Measurements from ENCODE around the gene CCDC154.

CCDC154 gene

DNA sequence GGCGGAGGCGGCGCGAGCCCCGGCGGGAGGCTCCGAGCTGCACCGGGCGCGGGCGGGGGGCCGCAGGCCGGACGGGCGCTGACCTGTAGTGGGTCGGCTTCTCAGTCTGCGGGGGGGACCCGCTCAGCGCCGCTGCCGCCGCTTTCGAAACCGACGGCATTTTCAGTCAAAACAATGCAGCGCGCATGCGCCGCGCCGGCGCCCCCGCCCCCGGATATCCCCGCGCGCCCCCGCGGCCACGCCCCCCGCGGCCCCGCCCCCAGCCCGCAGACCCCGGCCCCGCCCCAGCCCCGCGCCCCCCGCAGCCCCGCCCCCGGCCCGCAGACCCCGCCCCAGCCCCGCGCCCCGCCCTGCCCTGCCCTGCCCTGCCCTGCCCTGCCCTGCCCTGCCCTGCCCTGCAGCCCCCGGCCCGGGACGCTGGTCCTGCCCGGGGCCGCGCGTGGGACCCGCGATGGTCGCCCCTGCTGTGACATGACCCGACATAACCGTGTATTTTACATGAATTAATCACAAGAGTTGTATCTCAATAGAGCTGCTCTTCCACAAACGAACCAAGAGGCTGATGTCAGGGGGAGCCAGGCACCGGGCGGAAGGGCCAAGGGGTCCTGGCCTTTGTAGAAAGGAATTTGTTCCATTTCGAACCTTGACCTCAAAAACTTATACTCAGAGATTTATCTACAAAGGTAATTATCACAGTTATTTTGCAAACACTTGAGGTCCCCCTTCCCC, 29.7 kb downstream of the CCDC154 start, which contains the start of gene UNKL:
UNKL (minus strand) TSS at position 173 of the 729 bp plus-strand sequence; CDS start at position 160, 13 bp downstream.
- DNase-seq (ENCODE audit: low read depth): no peak

GRCh38 chr16:1413684-1414531, 30.4 kb downstream of the CCDC154 start:
- no peak for DNase-seq (ENCODE audit: low read depth)

GRCh38 chr16:1412847-1413246, 31.5 kb downstream of the CCDC154 start:
- no peak for DNase-seq (ENCODE audit: low read depth)

DNA sequence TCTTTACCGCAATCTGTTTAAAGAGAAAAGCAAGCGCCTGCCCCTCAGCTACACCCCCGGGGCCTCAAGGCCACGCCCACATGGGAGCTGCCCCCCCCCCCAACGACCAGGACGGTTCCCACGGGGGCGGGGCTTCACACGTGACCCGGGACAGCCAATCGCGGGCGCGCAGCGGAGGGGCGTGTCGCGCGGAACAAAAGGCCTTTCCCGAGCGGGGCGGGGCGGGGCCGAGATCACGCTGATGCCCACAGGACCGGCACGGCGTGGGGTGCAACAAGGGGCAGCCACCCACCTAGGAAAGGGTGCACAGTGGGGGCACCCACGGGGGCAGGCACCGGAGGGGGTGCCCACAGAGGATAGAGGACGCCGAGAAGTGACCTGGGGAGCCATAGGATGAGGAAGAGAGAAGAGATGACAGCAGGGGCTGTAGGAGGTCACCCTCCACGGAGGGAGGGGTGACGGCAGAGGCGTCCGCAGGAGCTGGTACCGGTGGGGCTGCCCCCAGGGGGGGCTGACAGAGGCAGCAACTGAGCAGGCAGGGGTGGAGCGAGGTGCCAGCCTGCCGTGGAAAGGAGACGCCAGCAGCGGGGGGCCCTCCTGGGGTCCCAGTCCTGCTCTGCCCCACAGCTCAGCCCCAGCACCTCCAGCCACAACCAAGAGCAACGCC, 36.1 kb downstream of the CCDC154 start:
- DNase-seq (ENCODE audit: low read depth): peak; percentile 73

- DNase-seq (ENCODE audit: low read depth): peak; percentile 18
These were observed 36.6 kb downstream of the CCDC154 start for GRCh38 chr16:1407753-1408152.

- DNase-seq (ENCODE audit: low read depth): no peak
These were observed 40.6 kb downstream of the CCDC154 start for GRCh38 chr16:1403733-1404132.

GRCh38 chr16:1403036-1403435, 41.3 kb downstream of the CCDC154 start:
- no peak for DNase-seq (ENCODE audit: low read depth)

DNA sequence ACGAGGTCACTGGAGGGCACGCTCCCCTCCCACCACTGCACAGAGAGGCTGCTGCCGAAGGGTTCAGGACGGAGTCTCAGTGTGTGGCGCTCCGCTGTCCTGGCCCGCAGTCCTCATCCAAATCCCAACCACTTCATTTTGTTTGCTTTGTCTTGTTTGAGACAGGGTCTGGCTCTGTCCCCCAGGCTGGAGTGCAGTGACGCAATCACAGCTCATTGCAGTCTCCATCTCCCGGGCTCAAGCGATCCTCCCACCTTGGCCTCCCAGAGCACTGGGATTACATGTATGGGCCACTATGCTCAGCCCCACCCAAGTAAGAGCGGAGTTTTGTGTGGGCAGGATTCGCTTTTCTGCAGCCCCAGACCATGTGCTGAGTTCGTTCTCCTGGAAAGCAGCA, 42.6 kb downstream of the CCDC154 start:
- DNase-seq (ENCODE audit: low read depth): no peak

DNA sequence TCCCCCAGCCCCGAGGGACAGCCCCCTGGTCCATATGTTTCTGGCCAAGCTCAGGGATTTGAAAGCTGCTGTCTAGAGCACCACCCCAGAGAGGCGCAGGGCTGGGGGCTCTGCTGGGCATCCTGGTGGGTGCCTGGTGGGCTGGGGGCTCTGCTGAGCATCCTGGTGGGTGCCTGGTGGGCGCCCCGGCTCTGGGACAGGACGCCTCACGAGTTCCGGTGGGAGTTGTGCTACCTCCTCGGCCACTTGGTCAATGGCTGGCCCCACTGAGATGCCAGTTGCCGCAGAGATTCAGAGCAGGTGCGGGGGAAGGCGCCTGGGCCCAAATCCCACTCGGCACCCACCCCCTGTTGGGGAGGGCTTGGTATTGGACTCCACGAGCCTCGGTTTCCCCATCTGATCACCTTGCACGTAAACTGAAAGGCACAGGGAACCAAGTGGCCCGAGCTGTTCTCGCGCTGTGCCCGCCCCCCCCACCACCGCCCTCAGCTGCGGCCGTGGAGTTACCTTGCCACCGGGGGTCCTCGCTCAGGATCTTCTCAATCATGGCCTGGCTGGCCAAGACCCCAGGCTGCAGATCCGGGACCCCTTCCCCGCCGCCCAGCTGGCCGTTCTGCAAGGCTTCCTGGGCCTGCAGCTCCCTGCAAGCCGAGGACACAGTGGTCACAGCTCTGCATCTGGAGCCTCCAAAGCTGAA, 43.1 kb downstream of the CCDC154 start:
- no peak for DNase-seq (ENCODE audit: low read depth)

DNA sequence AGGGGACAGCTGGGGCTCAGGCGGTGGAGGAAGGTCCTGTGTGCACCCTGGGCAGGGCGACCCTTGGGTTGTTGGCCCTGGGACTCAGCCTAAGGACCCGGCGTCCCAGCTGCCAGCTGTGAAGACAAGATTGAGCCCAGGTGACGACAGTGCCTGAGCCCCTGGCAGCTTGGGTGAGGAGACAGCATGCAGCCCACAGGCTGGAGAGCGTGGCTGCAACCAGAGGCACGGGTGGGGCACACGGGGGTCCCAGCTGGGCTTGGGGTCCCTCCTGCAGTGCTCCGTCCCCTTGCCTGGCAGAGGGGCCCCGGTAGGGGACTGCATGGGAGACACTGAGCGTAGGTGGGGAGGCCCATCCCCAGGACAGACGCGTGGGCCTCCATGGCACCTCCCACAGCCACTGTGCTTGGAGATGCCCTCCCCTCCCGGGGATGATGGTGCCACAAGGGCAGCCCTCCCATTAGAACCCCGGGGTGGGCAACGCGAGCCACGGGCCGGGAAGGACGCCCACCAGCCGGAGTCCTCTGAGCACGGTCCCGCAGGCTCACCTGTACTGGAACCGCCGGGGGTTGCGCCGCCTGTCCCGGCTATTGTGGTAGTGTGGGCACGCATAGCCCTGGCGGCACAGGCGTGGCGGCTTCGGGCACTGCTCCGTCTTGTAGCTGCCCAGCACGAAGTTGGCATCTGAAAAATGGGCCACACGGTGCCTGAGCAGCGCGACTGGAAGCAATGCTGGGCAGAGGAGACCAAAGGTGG, 45.4 kb downstream of the CCDC154 start:
- DNase-seq (ENCODE audit: low read depth): no peak

DNA sequence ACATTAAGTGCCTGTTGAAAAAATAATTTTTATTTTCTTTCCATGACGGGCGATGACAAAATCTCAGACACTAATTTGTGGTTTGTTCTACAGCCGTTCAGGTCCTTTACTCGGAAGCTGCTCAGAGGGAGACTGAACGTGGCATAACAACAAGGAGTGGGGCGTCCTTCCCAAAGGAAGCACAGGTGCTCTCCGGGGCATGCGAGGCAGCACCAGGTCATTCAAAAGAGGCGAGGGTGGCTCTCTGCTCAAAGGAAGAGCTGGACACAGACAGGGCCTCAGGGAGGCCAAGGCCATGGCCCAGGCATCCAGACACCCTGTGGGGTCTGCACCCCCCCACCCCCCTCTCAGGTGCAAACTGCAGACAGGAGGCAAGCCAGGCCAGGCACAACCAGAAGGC, 46.0 kb downstream of the CCDC154 start:
- DNase-seq (ENCODE audit: low read depth): no peak

DNA sequence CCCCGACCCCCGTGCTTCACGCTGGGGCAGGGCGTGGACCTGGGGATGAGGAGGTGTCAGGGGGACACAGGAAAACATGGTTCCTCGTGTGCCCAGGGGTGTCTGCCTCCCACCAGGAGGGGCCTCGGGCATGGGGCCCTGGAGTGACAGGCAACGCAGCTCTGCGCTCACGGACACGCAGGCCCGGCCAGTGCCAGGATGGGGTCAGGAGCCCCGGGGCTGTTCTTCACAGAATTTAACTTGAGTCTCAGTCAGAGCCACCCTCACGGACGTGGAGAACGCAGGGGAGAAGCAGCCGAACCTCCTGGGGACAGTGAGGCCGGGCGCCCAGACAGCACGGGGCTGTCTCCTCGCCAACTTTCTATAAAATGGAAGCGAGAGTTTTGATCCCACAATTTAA, 46.6 kb downstream of the CCDC154 start:
- no peak for DNase-seq (ENCODE audit: low read depth)

DNA sequence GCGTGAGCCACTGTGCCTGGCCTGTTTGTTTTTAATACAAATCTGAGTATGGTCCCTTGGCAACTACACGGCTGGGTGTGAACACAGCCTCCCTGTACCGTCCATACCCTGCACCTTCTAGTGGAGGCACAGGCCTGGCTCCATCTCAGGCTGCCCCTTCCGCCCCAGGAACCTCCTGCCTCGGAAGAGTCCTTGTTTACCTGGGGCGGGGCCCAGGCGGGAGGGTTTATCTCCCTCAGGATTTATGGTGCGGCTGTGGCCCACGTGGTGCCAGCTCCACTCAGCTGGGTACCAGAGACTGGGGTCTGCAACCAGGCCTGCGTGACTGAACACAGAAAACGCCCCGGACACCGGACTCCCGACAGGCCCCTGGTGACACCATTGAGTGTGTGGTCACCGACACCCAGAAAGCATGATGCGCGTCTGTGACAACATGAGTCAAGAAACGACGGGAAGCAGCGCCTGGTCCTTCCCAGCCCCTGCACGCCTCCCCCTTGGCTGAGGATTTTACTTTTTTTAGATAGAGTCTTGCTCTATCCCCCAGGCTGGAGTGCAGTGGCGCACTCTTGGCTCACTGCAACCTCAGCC, 48.8 kb downstream of the CCDC154 start:
- DNase-seq (ENCODE audit: low read depth): no peak

DNA sequence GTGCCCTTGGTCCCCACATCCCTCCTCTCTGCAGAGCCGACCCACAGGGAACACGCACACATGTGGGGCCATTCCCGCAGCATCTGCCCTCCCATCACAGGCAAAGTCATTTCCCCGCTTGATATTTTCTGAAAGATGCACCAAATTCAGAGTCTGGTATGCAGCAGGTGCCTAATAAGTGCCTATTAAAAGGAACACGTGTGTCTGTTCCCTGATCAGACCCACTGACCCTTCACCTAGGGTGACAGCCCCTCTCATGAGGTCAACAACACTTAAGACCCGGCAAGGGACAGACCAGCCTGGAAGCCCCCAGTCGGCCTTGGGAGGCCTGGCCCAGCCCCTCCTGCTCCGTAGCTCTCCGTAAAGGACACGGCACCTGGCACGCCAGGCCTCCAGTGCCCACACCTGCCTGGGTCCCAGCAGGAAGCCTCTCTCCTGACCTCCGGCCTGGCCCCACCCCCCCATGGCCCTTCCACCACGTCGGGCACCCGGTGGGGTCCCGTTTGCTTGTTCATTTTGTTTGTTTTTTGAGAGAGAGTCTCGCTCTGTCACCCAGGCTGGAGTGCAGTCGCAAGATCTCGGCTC, 49.9 kb downstream of the CCDC154 start:
- no peak for DNase-seq (ENCODE audit: low read depth)

GRCh38 chr16:1393613-1394176, 50.7 kb downstream of the CCDC154 start:
- no peak for DNase-seq (ENCODE audit: low read depth)

DNA sequence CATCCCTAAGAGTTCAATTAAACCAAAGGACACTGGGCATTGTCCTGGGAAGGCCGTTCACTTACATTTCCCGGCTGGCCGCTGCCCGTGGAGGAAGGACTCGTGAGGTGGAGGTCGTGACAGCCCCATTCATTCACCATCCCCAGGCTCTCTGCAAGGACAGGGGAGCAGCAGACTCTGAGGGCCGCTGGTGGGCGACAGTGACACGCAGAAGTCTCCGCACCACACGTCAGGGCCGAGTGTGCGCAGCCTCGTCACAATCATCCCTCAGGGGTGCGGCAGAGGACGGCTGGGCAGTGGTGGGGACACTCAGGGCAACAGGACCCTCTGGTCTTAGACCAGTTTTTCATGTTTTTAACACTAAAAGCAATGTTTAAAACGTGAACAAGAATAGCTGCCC, 51.5 kb downstream of the CCDC154 start:
- DNase-seq (ENCODE audit: low read depth): no peak

- no peak for DNase-seq (ENCODE audit: low read depth)
These were observed 54.0 kb downstream of the CCDC154 start for GRCh38 chr16:1390239-1390779.

- DNase-seq (ENCODE audit: low read depth): no peak
These were observed 54.6 kb downstream of the CCDC154 start for GRCh38 chr16:1389762-1390161.

GRCh38 chr16:1387331-1387730, 57.0 kb downstream of the CCDC154 start:
- no peak for DNase-seq (ENCODE audit: low read depth)

DNA sequence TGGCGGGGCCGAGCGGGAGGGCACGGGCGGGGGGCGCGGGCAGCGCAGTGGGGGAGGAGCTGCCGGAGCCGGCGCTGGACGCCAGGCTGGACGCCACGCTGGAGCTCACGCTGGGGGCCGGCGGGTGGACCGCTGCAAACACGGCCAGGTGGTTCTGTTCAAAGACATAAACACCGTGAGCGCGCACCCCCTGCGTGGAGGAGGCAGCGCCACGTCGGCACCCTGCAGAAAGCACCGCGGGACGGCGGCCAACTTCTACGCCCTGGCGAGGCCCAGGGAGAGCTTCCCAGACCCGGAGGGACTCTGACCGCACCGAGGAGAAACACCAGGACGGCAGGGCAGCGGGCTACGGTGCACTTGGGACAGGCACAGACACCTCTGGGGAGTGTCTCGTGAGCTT, 59.1 kb downstream of the CCDC154 start:
- no peak for DNase-seq (ENCODE audit: low read depth)

Data from fibroblast of the conjunctiva (primary cell).